Tibial artery (tissue), 4 donors: ENCODE measurements around the gene SEC31A.

Experiments
- DNase-seq, 2 donors: peaks; one replicate each; pipeline ENCODE4 v3.0.0-alpha.2; 2019
- H3K27ac ChIP-seq, 2 donors: fragments of 200-600 bp; sonication (generic) in 1 of 2; 1 replicate in 1 of 2; 2 replicates in 1 of 2; pipeline ENCODE4 v1.5.1; 2018 to 2019; ENCODE audit warnings: mild to moderate bottlenecking in 1 of 2
- H3K27me3 ChIP-seq, 2 donors: fragments of 200-600 bp; sonication (generic) in 1 of 2; one replicate each; pipeline versions ENCODE4 v1.5.1 to v1.6.0; 2016 to 2019
- H3K36me3 ChIP-seq, 3 donors: fragments of 200-600 bp; sonication (generic) in 2 of 3; one replicate each; pipeline ENCODE4 v1.5.1; 2016 to 2019; ENCODE audit warnings: mild to moderate bottlenecking in 2 of 3
- H3K4me1 ChIP-seq, 4 donors: fragments of 200-600 bp; sonication (generic) in 2 of 4; 1 replicate in 3 of 4; 2 replicates in 1 of 4; pipeline ENCODE4 v1.5.1; 2016 to 2019
- H3K4me3 ChIP-seq, 2 donors: fragments of 200-600 bp; sonication (generic) in 1 of 2; 1 replicate in 1 of 2; 2 replicates in 1 of 2; pipeline ENCODE4 v1.5.1; 2018 to 2019; ENCODE audit warnings: mild to moderate bottlenecking in 2 of 2
- H3K9me3 ChIP-seq, 3 donors: fragments of 200-600 bp; sonication (generic) in 1 of 3; one replicate each; pipeline ENCODE4 v1.5.1; 2016 to 2019
- CTCF ChIP-seq, 2 experiments: fragments of 200-600 bp in 1 of 2; fragments of 450-650 bp in 1 of 2; IDR thresholded peaks; one replicate each; pipeline ENCODE4 v1.5.1; 2017 to 2019; ENCODE audit warnings: antibody characterized with exemption in 2 of 2, mild to moderate bottlenecking in 1 of 2, moderate library complexity in 1 of 2
- intact Hi-C: fragments of 100-400 bp; cut with DNase I; formaldehyde crosslinking; loops from one replicate; pipeline ENCODE4 v1.15.0; 2023; ENCODE audit warnings: low total_unique reads

Gene SEC31A

GRCh38 chr4:82890901-82891706, at the start of gene SEC31A:
TSS of gene SEC31A (minus strand) at chr4:82891153. CDS start at chr4:82881936, 9,217 bp downstream.
- peak within 1 kb of the TSS; percentile 92 to 93 for H3K27ac ChIP-seq
- H3K4me1 ChIP-seq: peaks cover 0 to 39% (median 19%) of the 10 kb centered on the region in 4 donors
- peaks cover 0 to 18% (median 7%) of the 10 kb centered on the region in 3 donors for H3K36me3 ChIP-seq
- DNase-seq: peak; percentile 94 to 97
- peak in 1 of 2 experiments; percentile 4 for TF ChIP-seq CTCF (IDR thresholded peaks at IDR 0.05)
- H3K4me3 ChIP-seq: peak within 1 kb of the TSS; percentile 80 to 87
- H3K27me3 ChIP-seq: no peaks in the 10 kb centered on the region
- H3K9me3 ChIP-seq: no peaks in the 10 kb centered on the region
- intact Hi-C loops: no loop called here

GRCh38 chr4:82939414-82939813, 48.5 kb upstream of the SEC31A start:
- Histone ChIP-seq H3K9me3 (no peaks in the 10 kb centered on the region), H3K27me3 (no peaks in the 10 kb centered on the region), H3K4me1 (no peaks in the 10 kb centered on the region), H3K36me3 (peaks cover 24 to 75% (median 46%) of the 10 kb centered on the region in 3 donors), H3K4me3 (no peak overlapping the region), H3K27ac (no peak overlapping the region)
- intact Hi-C loops: no loop called here
- no peak for DNase-seq
- no peak for TF ChIP-seq CTCF (IDR thresholded peaks at IDR 0.05)

- Histone ChIP-seq H3K36me3 (peaks cover 38 to 64% (median 39%) of the 10 kb centered on the region in 3 donors), H3K4me3 (no peak overlapping the region), H3K9me3 (no peaks in the 10 kb centered on the region), H3K27ac (no peak overlapping the region), H3K27me3 (no peaks in the 10 kb centered on the region), H3K4me1 (no peaks in the 10 kb centered on the region)
- no peak for TF ChIP-seq CTCF (IDR thresholded peaks at IDR 0.05)
- no peak for DNase-seq
- intact Hi-C loops: no loop called here
Observed at GRCh38 chr4:82934441-82934840, 43.5 kb upstream of the SEC31A start.

GRCh38 chr4:82930848-82931755, 40.1 kb upstream of the SEC31A start:
- no peaks in the 10 kb centered on the region for H3K9me3 ChIP-seq
- no peak overlapping the region for H3K4me3 ChIP-seq
- TF ChIP-seq CTCF (IDR thresholded peaks at IDR 0.05): no peak
- peaks cover 5 to 42% (median 14%) of the 10 kb centered on the region in 3 donors for H3K36me3 ChIP-seq
- H3K27ac ChIP-seq: no peak overlapping the region
- H3K27me3 ChIP-seq: no peaks in the 10 kb centered on the region
- intact Hi-C loops: no loop called here
- DNase-seq: no peak
- H3K4me1 ChIP-seq: no peaks in the 10 kb centered on the region

GRCh38 chr4:82921795-82922194, 30.8 kb upstream of the SEC31A start:
- Histone ChIP-seq H3K4me3 (no peak overlapping the region), H3K4me1 (no peaks in the 10 kb centered on the region), H3K36me3 (peaks cover 3 to 15% (median 7%) of the 10 kb centered on the region in 3 donors), H3K9me3 (no peaks in the 10 kb centered on the region), H3K27me3 (no peaks in the 10 kb centered on the region), H3K27ac (no peak overlapping the region)
- TF ChIP-seq CTCF (IDR thresholded peaks at IDR 0.05): no peak
- no peak for DNase-seq
- intact Hi-C loops: no loop called here
